ENCODE data around the gene AP4M1.
"Not testable (repeated sequence)": the region's sequence is repeated elsewhere in the genome, so short reads cannot be mapped to it uniquely, and the experiment has no call there.

Gene AP4M1

DNA sequence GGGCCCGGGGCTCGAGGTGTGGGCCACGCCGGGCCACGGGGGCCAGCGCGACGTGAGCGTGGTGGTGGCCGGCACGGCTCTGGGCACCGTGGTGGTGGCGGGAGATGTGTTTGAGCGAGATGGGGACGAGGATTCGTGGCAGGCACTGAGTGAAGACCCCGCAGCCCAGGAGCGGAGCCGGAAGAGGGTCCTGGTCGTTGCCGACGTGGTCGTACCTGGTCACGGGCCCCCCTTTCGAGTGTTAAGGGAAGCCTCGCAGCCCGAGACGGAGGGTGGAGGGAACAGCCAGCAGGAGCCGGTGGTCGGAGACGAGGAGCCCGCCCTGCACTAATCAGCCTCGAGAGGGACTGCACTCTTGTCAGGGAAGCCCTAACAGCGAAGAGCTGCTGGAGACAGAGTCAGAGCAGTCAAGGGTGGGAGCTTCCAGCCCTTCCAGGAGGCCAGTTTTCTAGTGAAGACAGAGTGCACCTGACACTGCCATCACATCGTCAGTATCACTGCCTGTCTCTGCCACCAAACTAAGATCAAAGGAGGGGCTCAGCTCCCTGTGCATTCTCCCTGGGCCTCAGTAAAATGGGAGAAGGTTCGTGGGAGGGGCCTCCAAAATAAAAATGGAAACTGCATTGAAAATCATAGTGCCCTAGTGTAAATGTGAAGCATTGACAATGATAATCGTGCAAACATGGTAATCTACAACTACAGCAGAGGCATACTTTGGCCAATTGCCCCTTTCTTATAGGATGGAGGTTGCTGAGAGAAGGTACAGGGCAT lies 26.6 kb downstream of the AP4M1 start:
- no peaks in the 10 kb centered on the region for H3K36me3 ChIP-seq (ENCODE audit: low read length)
- peak overlapping the region; percentile 71 for H3K4me3 ChIP-seq (ENCODE audit: insufficient read depth, low read length, poor library complexity, severe bottlenecking)
- H3K4me2 ChIP-seq (ENCODE audit: low read depth, low read length, poor library complexity, severe bottlenecking): peak overlapping the region; percentile 94
- H3K9ac ChIP-seq (ENCODE audit: low read length): peak overlapping the region; percentile 84
- H4K20me1 ChIP-seq (ENCODE audit: low read depth, low read length): no peaks in the 10 kb centered on the region
- peaks cover 14% of the 10 kb centered on the region for H3K79me2 ChIP-seq (ENCODE audit: insufficient read depth, low read length)
- no peaks in the 10 kb centered on the region for H3K9me2 ChIP-seq (replicated peaks; ENCODE audit: insufficient read depth, low read length)
- H3K27ac ChIP-seq (ENCODE audit: low read depth, low read length): no peak overlapping the region
- peaks cover 31% of the 10 kb centered on the region for H3F3A ChIP-seq (ENCODE audit: insufficient read depth)
- no peaks in the 10 kb centered on the region for H3K9me3 ChIP-seq (ENCODE audit: insufficient read depth, low read length)
- peak overlapping the region; percentile 62 for H2AFZ ChIP-seq (ENCODE audit: low read depth, low read length, severe bottlenecking)
- H3K27me3 ChIP-seq (ENCODE audit: low read length): no peaks in the 10 kb centered on the region
- TF ChIP-seq EZH2phosphoT487 (conservative IDR thresholded peaks at IDR 0.05; ENCODE audit: low read length): no peak
- TF ChIP-seq, protein P1, sequence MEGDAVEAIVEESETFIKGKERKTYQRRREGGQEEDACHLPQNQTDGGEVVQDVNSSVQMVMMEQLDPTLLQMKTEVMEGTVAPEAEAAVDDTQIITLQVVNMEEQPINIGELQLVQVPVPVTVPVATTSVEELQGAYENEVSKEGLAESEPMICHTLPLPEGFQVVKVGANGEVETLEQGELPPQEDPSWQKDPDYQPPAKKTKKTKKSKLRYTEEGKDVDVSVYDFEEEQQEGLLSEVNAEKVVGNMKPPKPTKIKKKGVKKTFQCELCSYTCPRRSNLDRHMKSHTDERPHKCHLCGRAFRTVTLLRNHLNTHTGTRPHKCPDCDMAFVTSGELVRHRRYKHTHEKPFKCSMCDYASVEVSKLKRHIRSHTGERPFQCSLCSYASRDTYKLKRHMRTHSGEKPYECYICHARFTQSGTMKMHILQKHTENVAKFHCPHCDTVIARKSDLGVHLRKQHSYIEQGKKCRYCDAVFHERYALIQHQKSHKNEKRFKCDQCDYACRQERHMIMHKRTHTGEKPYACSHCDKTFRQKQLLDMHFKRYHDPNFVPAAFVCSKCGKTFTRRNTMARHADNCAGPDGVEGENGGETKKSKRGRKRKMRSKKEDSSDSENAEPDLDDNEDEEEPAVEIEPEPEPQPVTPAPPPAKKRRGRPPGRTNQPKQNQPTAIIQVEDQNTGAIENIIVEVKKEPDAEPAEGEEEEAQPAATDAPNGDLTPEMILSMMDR (IDR thresholded peaks at IDR 0.05; ENCODE audit: insufficient read depth, low read length, poor library complexity, severe bottlenecking): no peak

DNA sequence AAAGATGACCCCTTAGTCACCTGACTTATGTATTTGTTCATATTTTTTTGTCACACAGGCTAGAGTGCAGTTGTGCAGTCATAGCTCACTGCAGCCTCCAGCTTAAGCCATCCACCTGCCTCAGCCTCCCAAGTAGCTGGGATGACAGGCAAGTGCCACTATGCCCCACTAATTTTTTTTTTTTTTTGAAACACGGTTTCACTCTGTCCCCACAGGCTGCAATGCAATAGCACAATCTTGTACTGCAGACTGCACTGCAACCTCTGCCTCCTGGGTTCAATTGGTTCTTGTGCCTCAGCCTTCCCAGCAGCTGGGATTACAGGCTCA lies 27.2 kb downstream of the AP4M1 start:
- Histone ChIP-seq H3F3A (ENCODE audit: insufficient read depth) (peaks cover 31% of the 10 kb centered on the region), H3K79me2 (ENCODE audit: insufficient read depth, low read length) (peaks cover 14% of the 10 kb centered on the region), H3K27me3 (ENCODE audit: low read length) (no peaks in the 10 kb centered on the region), H3K9ac (ENCODE audit: low read length) (no peak overlapping the region), H4K20me1 (ENCODE audit: low read depth, low read length) (no peaks in the 10 kb centered on the region), H3K9me2 (replicated peaks; ENCODE audit: insufficient read depth, low read length) (no peaks in the 10 kb centered on the region), H3K9me3 (ENCODE audit: insufficient read depth, low read length) (no peaks in the 10 kb centered on the region), H3K27ac (ENCODE audit: low read depth, low read length) (no peak overlapping the region), H2AFZ (ENCODE audit: low read depth, low read length, severe bottlenecking) (no peak overlapping the region), H3K4me2 (ENCODE audit: low read depth, low read length, poor library complexity, severe bottlenecking) (no peak overlapping the region), H3K4me3 (ENCODE audit: insufficient read depth, low read length, poor library complexity, severe bottlenecking) (no peak overlapping the region), H3K36me3 (ENCODE audit: low read length) (no peaks in the 10 kb centered on the region)
- TF ChIP-seq EZH2phosphoT487 (conservative IDR thresholded peaks at IDR 0.05; ENCODE audit: low read length): no peak
- TF ChIP-seq, protein P1 (IDR thresholded peaks at IDR 0.05; ENCODE audit: insufficient read depth, low read length, poor library complexity, severe bottlenecking): no peak

DNA sequence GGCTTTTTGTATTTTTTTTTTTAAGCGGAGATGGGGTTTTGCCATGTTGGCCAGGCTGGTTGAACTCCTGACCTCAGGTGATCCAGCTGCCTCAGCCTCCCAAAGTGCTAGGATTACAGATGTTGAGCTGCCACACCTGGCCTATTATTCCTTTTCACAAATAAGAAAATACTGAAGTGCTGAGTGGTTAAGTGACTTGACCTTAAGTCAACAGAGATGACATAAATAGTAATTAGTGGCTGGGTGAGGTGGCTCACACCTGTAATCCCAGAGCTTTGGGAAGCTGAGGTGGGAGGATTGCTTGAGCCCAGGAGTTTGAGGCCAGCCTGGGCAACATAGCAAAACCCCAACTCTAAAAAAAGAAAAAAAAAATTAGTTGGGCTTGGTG lies 28.8 kb downstream of the AP4M1 start:
- not testable (repeated sequence) for H3K4me3 ChIP-seq (ENCODE audit: insufficient read depth, low read length, poor library complexity, severe bottlenecking); H2AFZ ChIP-seq (ENCODE audit: low read depth, low read length, severe bottlenecking); H3K9me2 ChIP-seq (replicated peaks; ENCODE audit: insufficient read depth, low read length); H3K4me2 ChIP-seq (ENCODE audit: low read depth, low read length, poor library complexity, severe bottlenecking); H3K27me3 ChIP-seq (ENCODE audit: low read length); H3K9ac ChIP-seq (ENCODE audit: low read length); H3K27ac ChIP-seq (ENCODE audit: low read depth, low read length); H3K36me3 ChIP-seq (ENCODE audit: low read length); H4K20me1 ChIP-seq (ENCODE audit: low read depth, low read length); H3K9me3 ChIP-seq (ENCODE audit: insufficient read depth, low read length)
- Histone ChIP-seq H3K79me2 (ENCODE audit: insufficient read depth, low read length) (peaks cover 11% of the 10 kb centered on the region), H3F3A (ENCODE audit: insufficient read depth) (peaks cover 23% of the 10 kb centered on the region)

DNA sequence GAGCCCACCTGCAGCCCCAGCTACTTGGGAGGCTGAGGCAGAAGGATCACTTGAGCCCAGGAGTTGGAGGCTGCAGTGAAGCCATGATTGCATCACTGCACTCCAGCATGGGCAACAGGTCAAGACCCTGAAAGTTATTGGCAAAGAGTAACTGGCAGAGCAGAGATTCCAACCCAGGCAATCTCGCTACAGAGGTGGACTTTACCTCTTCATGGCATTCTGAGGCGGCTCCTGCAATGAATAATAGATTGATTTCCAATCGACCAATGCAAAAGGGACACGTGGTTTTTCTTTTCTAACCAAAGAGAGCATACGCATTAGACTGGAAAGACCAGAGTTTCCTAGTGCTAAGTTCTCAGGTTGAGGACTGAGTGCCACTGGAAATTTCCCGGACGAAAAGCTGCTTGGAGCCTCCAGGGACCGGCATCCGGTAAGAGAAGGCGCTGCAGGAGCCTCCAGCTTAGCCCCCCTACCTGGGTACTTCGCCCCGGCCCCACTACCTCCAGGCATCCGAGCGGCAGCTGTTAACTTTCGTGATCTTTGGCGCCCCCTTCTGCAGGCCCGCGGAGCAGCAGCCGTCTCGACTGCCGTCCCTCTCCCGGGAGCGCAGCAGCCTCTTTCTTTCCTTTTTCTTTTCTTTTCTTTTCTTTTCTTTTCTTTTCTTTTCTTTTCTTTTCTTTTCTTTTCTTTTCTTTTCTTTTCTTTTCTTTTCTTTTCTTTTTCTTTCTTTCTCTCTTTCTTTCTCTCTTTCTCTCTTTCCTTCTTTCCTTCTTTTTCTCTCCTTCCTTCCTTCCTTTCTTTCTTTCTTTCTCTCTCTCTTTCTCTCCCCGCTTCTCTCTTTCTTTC lies 29.4 kb downstream of the AP4M1 start:
- Histone ChIP-seq H3K79me2 (ENCODE audit: insufficient read depth, low read length) (peaks cover 6% of the 10 kb centered on the region; the same call in 1 of the 2 replicates), H3K27ac (ENCODE audit: low read depth, low read length) (no peak overlapping the region), H3K9me2 (replicated peaks; ENCODE audit: insufficient read depth, low read length) (no peaks in the 10 kb centered on the region), H3K4me2 (ENCODE audit: low read depth, low read length, poor library complexity, severe bottlenecking) (peak overlapping the region; percentile 22), H3K9ac (ENCODE audit: low read length) (no peak overlapping the region), H3K4me3 (ENCODE audit: insufficient read depth, low read length, poor library complexity, severe bottlenecking) (no peak overlapping the region), H2AFZ (ENCODE audit: low read depth, low read length, severe bottlenecking) (no peak overlapping the region), H4K20me1 (ENCODE audit: low read depth, low read length) (no peaks in the 10 kb centered on the region), H3K27me3 (ENCODE audit: low read length) (no peaks in the 10 kb centered on the region), H3K36me3 (ENCODE audit: low read length) (no peaks in the 10 kb centered on the region), H3K9me3 (ENCODE audit: insufficient read depth, low read length) (no peaks in the 10 kb centered on the region), H3F3A (ENCODE audit: insufficient read depth) (peaks cover 23% of the 10 kb centered on the region)
- no peak for TF ChIP-seq EZH2phosphoT487 (conservative IDR thresholded peaks at IDR 0.05; ENCODE audit: low read length)
- TF ChIP-seq, protein P1 (IDR thresholded peaks at IDR 0.05; ENCODE audit: insufficient read depth, low read length, poor library complexity, severe bottlenecking): peak; percentile 48

All from SU-DHL-6 (cell line).